Heart left ventricle (tissue), 16 donors: ENCODE results near the gene TDP2. TPM values are rescaled to one million over a fixed set of nuclear protein-coding genes. Genes with fewer than 3 reads are reported as not detected.

ENCODE experiments used
- ATAC-seq, 4 donors: fragments of 200-7000 bp; cut with Tn5 transposase; one replicate each; pipeline ENCODE4 v1.9.1; 2020 to 2022; ENCODE audit warnings: moderate library complexity in 4 of 4, mild to moderate bottlenecking in 3 of 4, moderate number of reproducible peaks in 1 of 4
- DNase-seq, 5 donors: peaks; one replicate each; pipeline ENCODE4 v3.0.0-alpha.2; 2020
- H3K27ac ChIP-seq, 12 donors: fragments of 200-600 bp; sonication (generic) in 4 of 12; one replicate each; pipeline versions ENCODE4 v1.5.0 to v1.8.0; 2016 to 2022; ENCODE audit warnings: mild to moderate bottlenecking in 2 of 12
- H3K27me3 ChIP-seq, 9 donors: fragments of 200-600 bp; sonication (generic) in 2 of 9; one replicate each; pipeline versions ENCODE4 v1.5.1 to v1.8.0; 2016 to 2022; ENCODE audit warnings: mild to moderate bottlenecking in 3 of 9
- H3K36me3 ChIP-seq, 9 donors: fragments of 200-600 bp; sonication (generic) in 2 of 9; one replicate each; pipeline versions ENCODE4 v1.5.0 to v1.8.0; 2018 to 2022; ENCODE audit warnings: mild to moderate bottlenecking in 2 of 9
- H3K4me1 ChIP-seq, 12 donors: fragments of 200-600 bp; sonication (generic) in 4 of 12; one replicate each; pipeline versions ENCODE4 v1.5.0 to v1.8.0; 2016 to 2022; ENCODE audit warnings: mild to moderate bottlenecking in 3 of 12
- H3K4me3 ChIP-seq, 12 donors: fragments of 200-600 bp; sonication (generic) in 4 of 12; one replicate each; pipeline versions ENCODE4 v1.5.0 to v1.8.0; 2017 to 2022; ENCODE audit warnings: mild to moderate bottlenecking in 9 of 12, moderate library complexity in 4 of 12
- H3K9me3 ChIP-seq, 12 donors: fragments of 200-600 bp; sonication (generic) in 4 of 12; one replicate each; pipeline versions ENCODE4 v1.5.0 to v1.8.0; 2016 to 2022; ENCODE audit warnings: mild to moderate bottlenecking in 1 of 12
- POLR2A ChIP-seq, 2 donors: fragments of 450-650 bp; IDR thresholded peaks; one replicate each; pipeline ENCODE4 v1.6.1; 2017; ENCODE audit warnings: antibody characterized with exemption in 2 of 2, mild to moderate bottlenecking in 2 of 2, moderate library complexity in 2 of 2
- WGBS, 4 donors: extraction: QIAGEN DNeasy Blood & Tissue Kit in 2 of 4; methylation state at CpG; one replicate each; pipeline versions ENCODE4 v1.1.5 to v1.1.7; 2013 to 2018; 5-methylcytosine and 5-hydroxymethylcytosine counted together
- intact Hi-C, 10 donors: fragments of 100-400 bp; cut with DNase I; formaldehyde crosslinking; loops; one replicate each; pipeline versions ENCODE4 v1.11.1 to v1.14.2; 2022
- polyA plus RNA-seq, 2 donors: library from polyadenylated mRNA; stranded (reverse); fragments of 200-250 nt; gene quantifications; one replicate each; pipeline ENCODE4 v1.2.3, GENCODE V29; 2013
- total RNA-seq, 9 donors: library from RNA; depleted of rRNA in 2 of 9; stranded (reverse); fragments of >200 nt in 2 of 9; fragmentation: NEBNext Ultra II Directional in 3 of 9; extraction: Animal tissue kit (Norgen Biotek cat#: 25700) in 3 of 9; gene quantifications; one replicate each; pipeline versions ENCODE4 v1.1.0 to v1.2.4, GENCODE V29; 2016 to 2023
- TF ChIP-seq, protein P1 (sequence below), 12 donors: fragments of 200-600 bp; sonication (generic) in 4 of 12; IDR thresholded peaks; one replicate each; pipeline versions ENCODE4 v1.5.0 to v1.8.0; 2018 to 2022; ENCODE audit warnings: antibody characterized with exemption in 12 of 12, mild to moderate bottlenecking in 5 of 12
- donor health status: ischemic (EF 13 %, LVEDD 7.1; RV severe dilation, severe dysfunction).
- donor health status: healthy with polysubstance abuse.
- donor health status: DM: no; HTN: yes; CAD: no.
- donor health status: DM: no; HTN: no; CAD: no.
- donor health status: ischemic (EF 25% LVEDD 6.9; RV normal size, moderate dysfunction).
- donor health status: ischemic (EF 25% LVEDD 5.7; RV mildly dilated, moderate dysfunction).
- donor health status: healthy.
- donor health status: DM: yes; HTN: yes; CAD: no.
- donor health status: ischemic (EF 35%, LVEDD 5.7; RV mildly dilated, moderate dysfunction).
- donor health status: nonischemic (EF 11% LVEDD 7.7; RV severe dilation, severe dysfunction).
- donor health status: DM: yes; HTN: yes; CAD: no.
- donor health status: PGD.
- donor health status: ischemic (EF 29% LVEDD 5.4; RV normal size, mild dysfunction).
- donor health status: nonischemic (EF 23%, LVEDD 6.1; RV moderate dilation, normal function).

The TDP2 gene
- total and polyA plus RNA-seq, 11 donors, result 14.0 to 35.8 (median 25.1) TPM

DNA sequence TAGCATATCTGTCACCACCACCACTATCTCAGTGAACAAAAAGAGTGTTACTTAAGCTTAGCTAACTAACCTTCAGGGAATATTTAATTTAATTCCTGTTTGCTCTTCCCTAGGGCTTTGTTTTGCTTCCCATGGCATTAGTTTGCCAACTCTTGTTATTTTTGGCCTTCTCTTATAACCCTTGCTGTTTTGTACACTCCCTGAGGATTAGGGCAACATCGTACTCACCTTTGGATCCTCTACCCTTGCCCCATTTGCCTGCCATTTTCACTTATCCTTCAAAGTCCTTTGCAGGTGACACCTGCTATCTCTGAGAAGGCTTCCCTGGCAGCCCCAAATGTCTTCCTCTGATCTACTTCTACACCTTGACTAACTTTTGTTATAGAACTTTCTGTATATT is 23.9 kb upstream of the TDP2 start:
- peaks cover 0 to 26% (median 7%) of the 10 kb centered on the region in 12 donors for H3K4me1 ChIP-seq
- H3K27me3 ChIP-seq, result no peaks in the 10 kb centered on the region
- no peak overlapping the region for H3K27ac ChIP-seq
- peaks cover 0 to 14% (median 3%) of the 10 kb centered on the region in 9 donors for H3K36me3 ChIP-seq
- intact Hi-C loops, result loop anchor here in 5 of 10 donors (10.0 kb wide), 3 partner anchors 196 to 266 kb away; partner anchors contain the start of gene ALDH5A1 (in 1 of the 5)
- WGBS, 4 donors, result 46 to 65% (median 48%) methylated on average over 1 of the region's 1 CpG
- no peak for TF ChIP-seq POLR2A (IDR thresholded peaks at IDR 0.05)
- TF ChIP-seq, protein P1, sequence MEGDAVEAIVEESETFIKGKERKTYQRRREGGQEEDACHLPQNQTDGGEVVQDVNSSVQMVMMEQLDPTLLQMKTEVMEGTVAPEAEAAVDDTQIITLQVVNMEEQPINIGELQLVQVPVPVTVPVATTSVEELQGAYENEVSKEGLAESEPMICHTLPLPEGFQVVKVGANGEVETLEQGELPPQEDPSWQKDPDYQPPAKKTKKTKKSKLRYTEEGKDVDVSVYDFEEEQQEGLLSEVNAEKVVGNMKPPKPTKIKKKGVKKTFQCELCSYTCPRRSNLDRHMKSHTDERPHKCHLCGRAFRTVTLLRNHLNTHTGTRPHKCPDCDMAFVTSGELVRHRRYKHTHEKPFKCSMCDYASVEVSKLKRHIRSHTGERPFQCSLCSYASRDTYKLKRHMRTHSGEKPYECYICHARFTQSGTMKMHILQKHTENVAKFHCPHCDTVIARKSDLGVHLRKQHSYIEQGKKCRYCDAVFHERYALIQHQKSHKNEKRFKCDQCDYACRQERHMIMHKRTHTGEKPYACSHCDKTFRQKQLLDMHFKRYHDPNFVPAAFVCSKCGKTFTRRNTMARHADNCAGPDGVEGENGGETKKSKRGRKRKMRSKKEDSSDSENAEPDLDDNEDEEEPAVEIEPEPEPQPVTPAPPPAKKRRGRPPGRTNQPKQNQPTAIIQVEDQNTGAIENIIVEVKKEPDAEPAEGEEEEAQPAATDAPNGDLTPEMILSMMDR (IDR thresholded peaks at IDR 0.05), result no peak
- ATAC-seq, result no peak
- no peak for DNase-seq
- no peak overlapping the region for H3K4me3 ChIP-seq
- no peaks in the 10 kb centered on the region for H3K9me3 ChIP-seq

DNA sequence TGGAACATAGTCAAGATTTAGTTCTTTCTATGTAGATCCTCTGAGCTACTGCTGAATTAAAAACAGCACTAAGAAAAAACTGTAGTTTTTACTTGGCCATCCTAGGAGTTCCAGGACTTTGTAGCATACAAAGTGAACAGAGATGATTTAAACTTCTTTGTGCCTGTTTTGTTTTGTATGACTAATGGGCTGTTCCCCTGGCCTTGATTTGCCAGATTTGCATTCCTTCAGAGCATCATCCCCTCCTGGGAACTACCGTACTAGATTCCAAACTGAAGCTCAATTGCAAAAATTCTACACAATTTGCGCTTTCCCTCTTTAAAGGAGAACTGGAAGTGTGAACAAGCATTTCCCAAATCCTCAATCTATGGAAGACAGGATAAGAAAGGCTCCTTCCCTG is 23.3 kb upstream of the TDP2 start:
- no peaks in the 10 kb centered on the region for H3K9me3 ChIP-seq
- no peak overlapping the region for H3K27ac ChIP-seq
- H3K4me3 ChIP-seq, result no peak overlapping the region
- WGBS, 4 donors, result 78 to 86% (median 84%) methylated on average over 2 of the region's 2 CpGs
- intact Hi-C loops, result loop anchor here in 5 of 10 donors (10.0 kb wide), 3 partner anchors 195 to 265 kb away; partner anchors contain the start of gene ALDH5A1 (in 1 of the 5)
- H3K27me3 ChIP-seq, result no peaks in the 10 kb centered on the region
- H3K4me1 ChIP-seq, result peaks cover 0 to 26% (median 7%) of the 10 kb centered on the region in 12 donors
- ATAC-seq (peak in 1 of 4 donors; percentile 68), DNase-seq (no peak)
- TF ChIP-seq, protein P1 (IDR thresholded peaks at IDR 0.05), result no peak
- no peak for TF ChIP-seq POLR2A (IDR thresholded peaks at IDR 0.05)
- peaks cover 0 to 14% (median 3%) of the 10 kb centered on the region in 9 donors for H3K36me3 ChIP-seq

DNA sequence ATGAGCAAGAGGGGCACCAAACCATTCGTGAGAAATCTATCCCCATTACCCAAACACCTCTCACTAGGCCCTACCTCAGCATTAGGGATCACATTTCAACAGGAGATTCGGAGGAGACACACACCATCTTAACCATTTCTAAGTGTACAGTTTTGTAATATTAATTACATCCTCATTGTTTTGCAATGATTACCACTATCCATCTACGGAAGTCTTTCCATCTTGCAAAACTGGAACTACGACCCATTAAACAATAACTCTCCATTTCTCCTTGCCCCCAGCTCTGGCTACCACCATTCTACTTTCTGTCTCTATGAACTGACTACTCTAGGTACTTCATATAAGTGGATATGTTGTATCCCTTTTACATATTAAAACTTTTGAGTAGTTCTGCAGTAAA is 20.2 kb upstream of the TDP2 start:
- Histone ChIP-seq H3K4me3 (no peak overlapping the region), H3K4me1 (peaks cover 0 to 22% (median 6%) of the 10 kb centered on the region in 12 donors), H3K9me3 (no peaks in the 10 kb centered on the region), H3K27ac (no peak overlapping the region), H3K27me3 (no peaks in the 10 kb centered on the region), H3K36me3 (peaks cover 0 to 14% (median 3%) of the 10 kb centered on the region in 9 donors)
- WGBS, 4 donors, result 92 to 96% (median 94%) methylated on average over 4 of the region's 4 CpGs
- DNase-seq, result no peak
- no peak for TF ChIP-seq POLR2A (IDR thresholded peaks at IDR 0.05)
- TF ChIP-seq, protein P1 (IDR thresholded peaks at IDR 0.05), result no peak
- intact Hi-C loops, result no loop called here
- ATAC-seq, result no peak

DNA sequence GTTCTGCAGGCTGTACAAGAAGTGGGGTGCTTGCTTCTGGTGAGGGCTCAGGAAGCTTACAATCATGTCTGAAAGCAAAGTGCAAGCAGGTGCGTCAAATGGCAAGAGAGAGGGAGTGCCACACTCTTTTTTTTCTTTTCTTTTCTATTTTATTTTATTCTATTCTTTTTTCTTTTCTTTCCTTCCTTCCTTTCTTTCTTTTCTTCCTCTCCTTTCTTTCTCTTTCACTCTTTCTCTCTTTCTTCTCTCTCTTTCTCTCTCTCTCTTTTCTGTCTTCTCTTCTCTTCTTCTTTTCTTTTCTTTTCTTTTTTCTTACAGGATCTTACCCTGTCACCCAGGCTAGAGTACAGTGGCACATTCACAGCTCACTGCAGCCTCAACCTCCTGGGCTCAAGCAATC is 19.7 kb upstream of the TDP2 start:
- Histone ChIP-seq H3K4me1 (peaks cover 0 to 18% (median 4%) of the 10 kb centered on the region in 12 donors), H3K9me3 (no peaks in the 10 kb centered on the region), H3K4me3 (no peak overlapping the region), H3K27ac (no peak overlapping the region), H3K36me3 (peaks cover 0 to 14% (median 3%) of the 10 kb centered on the region in 9 donors), H3K27me3 (no peaks in the 10 kb centered on the region)
- WGBS, 4 donors, result 91 to 100% (median 92%) methylated on average over 1 of the region's 1 CpG
- no peak for TF ChIP-seq POLR2A (IDR thresholded peaks at IDR 0.05)
- TF ChIP-seq, protein P1 (IDR thresholded peaks at IDR 0.05), result no peak
- ATAC-seq (no peak), DNase-seq (no peak)
- intact Hi-C loops, result no loop called here
